Stimulated activated CD4-positive, alpha-beta T cell treated with anti-CD3 and anti-CD28 coated beads, TNF-alpha, amount 100 ng/mL, for 4 hours (primary cell): ENCODE results near the gene DNAJC27.

Source experiments
- DNase-seq, 3 experiments: peaks; one replicate each; pipeline ENCODE4 v3.0.0-alpha.2; 2020; ENCODE audit warnings: low read depth in 3 of 3

DNAJC27 gene

DNA sequence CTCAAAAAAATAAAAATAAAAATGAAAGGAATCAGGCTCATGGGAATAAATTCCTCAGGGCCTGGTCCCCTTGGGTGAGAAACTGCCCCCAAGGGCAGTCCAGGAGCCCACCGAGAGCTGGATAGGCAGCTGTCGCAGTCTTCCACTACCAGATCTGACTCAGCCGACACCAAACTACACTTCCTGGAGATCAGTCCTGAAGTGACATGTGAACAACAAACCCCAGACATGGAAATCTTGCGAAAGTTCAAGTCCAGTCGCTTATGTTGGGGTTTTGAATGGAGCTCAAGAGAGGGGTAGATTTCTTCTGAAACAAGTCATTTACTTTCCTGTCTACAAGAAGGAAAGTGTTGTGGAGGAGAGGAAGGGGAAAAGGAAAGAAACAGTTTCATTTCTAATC is 64.6 kb downstream of the DNAJC27 start:
- no peak for DNase-seq

DNA sequence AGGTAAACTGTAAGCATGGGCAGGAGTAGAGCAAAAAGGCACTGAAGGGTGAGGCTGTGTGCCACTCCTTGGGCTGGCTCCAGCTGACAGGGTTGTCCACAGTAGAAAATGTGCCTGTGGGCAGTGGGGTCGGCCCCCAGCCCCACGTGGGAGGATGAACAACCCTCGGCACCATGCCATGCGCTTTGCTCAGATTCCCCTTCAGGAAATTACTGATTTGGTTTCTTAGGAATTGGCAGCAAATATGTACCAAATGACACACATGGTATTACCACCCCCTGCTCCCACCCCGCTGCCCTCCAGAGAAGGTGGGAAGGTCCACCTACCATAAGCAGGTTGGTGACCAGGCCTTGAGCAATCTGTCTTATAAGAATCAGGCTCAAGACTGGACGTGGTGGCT is 65.3 kb downstream of the DNAJC27 start:
- DNase-seq = no peak

DNA sequence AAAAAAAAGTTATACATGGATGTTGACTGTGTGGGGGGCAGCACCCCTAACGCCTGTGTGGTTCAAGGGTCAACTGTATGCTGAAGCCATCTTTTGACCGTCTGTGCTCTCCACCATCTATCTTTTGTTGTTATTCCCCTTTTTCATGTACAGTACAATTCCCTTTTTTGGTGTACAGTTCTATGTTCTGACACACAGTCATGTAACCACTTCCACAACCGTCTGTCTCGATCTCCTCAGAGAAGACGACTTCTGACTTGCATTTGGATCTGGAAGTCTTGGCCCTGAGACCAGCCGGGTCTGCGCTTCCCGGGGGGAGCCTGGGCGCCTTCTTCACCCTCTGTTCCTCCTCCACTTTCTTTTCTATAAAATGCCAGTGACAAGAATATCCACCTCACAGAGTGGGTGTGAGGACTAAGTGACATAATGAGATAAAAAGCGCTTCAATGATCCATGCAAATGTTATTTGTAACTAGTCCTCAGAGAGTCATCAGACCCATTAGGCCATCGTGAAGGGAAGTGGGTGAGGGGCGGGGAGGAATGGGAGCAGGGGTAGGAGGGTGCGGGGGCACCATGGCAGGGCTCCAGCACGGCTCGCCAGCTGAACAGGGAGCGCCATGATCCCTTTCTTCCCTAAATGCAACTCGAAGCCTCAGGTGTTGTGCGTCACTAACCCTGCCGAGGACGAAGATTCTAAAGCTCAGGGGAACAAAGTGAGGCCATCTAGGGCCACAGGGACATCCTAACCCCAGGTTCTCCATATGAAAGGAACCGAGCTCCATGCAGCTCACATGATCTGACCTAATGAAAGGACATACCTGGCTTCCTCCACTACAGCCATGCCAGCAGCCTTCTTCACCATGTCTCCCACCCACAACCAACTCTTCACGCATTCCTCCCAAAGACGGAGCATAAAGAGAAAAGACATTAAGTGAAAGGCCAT is 68.3 kb downstream of the DNAJC27 start:
- no peak for DNase-seq

DNA sequence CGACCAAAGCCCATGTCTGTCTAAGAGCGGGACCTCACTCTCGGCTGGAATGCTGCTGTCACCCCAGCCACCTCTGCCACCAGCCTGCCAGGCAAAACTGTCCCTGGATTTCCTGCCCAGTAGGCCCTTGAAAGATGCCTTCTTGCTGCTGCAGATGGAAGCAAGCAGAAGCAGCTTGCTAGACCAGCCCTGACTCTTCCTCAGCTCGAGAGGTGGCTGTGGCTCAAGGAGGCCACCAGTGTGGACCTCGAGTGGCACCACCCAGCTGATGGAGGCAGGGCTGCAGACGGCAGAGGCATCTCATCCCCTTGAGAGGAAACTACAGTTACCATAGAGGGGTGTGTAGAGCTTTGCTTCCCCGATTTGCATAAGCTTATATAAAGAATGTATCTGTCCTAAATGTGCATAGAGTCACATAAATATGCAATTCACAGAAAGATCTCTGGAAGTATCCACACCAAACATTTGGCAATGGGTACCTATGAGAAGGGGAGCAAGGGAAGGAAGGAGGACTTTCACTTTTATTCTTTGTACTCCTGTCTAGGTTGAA is 72.3 kb downstream of the DNAJC27 start:
- DNase-seq = no peak

DNA sequence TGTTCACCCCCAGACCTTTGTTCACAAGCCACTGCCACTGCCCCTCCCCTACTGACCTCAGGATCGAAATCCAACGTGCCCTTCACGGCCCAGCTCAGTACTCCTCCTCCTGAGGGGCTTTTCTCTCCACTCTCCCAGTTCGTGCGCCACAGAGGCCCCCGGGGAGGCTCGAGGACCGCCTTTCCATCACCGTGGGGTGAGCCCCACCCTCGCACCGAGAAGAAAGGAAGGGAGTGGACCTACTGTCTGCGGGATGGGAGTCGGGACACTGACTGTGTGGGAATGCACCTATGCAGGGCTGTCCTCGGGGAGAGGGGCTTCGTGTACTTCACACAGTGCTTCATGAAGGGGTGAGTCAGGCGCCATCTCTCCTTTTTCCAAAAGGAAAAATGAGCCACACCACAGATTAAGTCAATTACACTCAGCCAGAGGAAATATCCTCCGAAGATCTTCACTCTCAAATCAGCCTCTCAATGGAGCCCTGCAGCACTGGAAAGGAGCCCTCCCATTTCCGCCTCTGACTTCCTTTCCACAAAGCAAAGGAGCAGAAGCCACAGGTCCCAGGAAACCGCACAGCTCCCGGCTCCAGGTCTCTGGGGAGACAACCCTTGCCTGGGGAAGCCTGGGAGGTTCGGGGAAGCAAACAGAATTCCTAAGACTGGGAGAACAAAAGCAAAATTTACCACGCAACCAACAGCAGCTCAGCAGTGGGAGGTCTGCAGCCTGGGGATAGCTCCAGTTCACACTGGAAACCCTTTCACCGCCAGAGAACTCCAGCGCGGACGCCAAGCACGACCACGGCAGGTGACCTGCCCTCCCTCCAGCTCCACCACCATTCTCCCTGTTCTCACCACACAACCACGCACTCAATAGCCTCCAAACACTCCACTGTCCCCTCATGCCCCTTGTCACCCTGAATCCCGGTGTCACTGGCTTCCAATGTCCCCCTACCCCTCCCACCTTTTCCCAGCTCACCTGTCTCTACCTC is 73.3 kb downstream of the DNAJC27 start:
- DNase-seq = no peak

DNA sequence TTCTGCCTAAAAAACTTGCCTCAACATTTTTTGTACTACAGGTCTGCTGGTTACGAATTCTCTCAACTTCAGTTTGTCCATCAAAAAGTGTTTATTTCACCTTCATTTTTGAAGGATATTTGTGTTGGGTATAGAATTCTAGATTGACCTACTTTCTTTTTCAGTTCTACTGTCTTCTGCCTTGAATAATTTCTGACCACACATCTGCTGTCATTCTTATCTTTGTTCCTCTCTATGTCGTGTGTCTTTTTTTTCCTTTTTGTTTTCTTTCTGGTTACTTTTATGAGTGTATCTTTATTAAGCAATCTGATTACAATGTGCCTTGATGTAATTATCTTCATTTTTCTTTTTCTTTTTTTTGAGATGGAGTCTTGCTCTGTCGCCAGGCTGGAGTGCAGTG is 77.0 kb downstream of the DNAJC27 start:
- DNase-seq = no peak

DNA sequence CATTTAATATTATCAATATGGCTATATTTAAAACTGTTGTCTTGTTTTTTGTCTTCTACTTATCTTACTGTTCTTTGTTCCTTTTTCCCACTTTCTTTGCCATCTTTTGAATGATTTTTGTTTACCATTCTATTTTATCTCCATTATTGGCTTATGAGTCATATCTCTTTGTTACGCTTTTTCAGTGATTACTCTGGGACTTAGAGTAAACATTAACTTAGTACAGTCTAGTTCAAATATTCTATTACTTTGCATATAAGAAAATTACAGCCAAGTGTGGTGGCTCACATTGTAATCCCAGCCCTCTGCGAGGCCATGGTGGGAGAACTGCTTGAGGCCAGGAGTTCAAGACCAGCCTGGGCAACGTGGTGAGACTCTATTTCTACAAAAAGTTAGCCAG is 77.8 kb downstream of the DNAJC27 start:
- no peak for DNase-seq
